K562 (cell line): ENCODE results near the gene DGUOK.

Source experiments
- CREB1 ChIP-seq, 2 experiments: sonication (generic) in 1 of 2; formaldehyde crosslinking in 1 of 2; IDR thresholded peaks; 2 replicates each; pipeline versions ENCODE4 v1.6.1 to v1.8.0; 2012 to 2022; ENCODE audit warnings: inconsistent platforms in 1 of 2, mild to moderate bottlenecking in 1 of 2, missing genetic modification reagents in 1 of 2, moderate library complexity in 1 of 2
- CTCF ChIP-seq, 3 experiments: IDR thresholded peaks in 2 of 3; conservative IDR thresholded peaks in 1 of 3; 2 replicates each; pipeline ENCODE4 v1.5.1; 2011 to 2012; ENCODE audit warnings: low read length in 3 of 3, mild to moderate bottlenecking in 3 of 3, control low read depth in 2 of 3, improper control_type of control experiment in 1 of 3, inconsistent platforms in 1 of 3, low read depth in 1 of 3, mixed read lengths in 1 of 3, moderate library complexity in 1 of 3; ENCODE audit not compliant: insufficient read depth in 2 of 3
- E2F1 ChIP-seq: sonication (generic); formaldehyde crosslinking; IDR thresholded peaks from 2 replicates; pipeline ENCODE4 v1.8.1; 2023; ENCODE audit warnings: mild to moderate bottlenecking, missing genetic modification reagents, moderate library complexity
- HDAC1 ChIP-seq, 2 experiments: fragments of 450-650 bp; IDR thresholded peaks; 2 replicates each; pipeline ENCODE4 v1.6.1; 2016 to 2017; ENCODE audit warnings: inconsistent platforms in 1 of 2, mild to moderate bottlenecking in 1 of 2, moderate library complexity in 1 of 2
- SAP30 ChIP-seq: fragments of 200-600 bp; sonication (generic); IDR thresholded peaks from 2 replicates; pipeline ENCODE4 v1.6.1; 2012; ENCODE audit warnings: borderline replicate concordance, low read depth, mild to moderate bottlenecking, moderate library complexity, low read length, control low read depth, inconsistent platforms; ENCODE audit not compliant: insufficient read depth, poor library complexity, severe bottlenecking
- TAF15 ChIP-seq: fragments of 200-400 bp; formaldehyde crosslinking; IDR thresholded peaks from 2 replicates; pipeline ENCODE4 v1.6.1; 2017; ENCODE audit warnings: mild to moderate bottlenecking, low read depth, low read length, moderate library complexity
- TCFL5 ChIP-seq: fragments of 250-450 bp; sonication (Bioruptor Pico); conservative IDR thresholded peaks from 2 replicates; pipeline ENCODE4 v1.6.1; 2021; ENCODE audit warnings: mild to moderate bottlenecking, moderate library complexity, matching md5 sums
- ZNF282 ChIP-seq: sonication (generic); formaldehyde crosslinking; IDR thresholded peaks from 2 replicates; pipeline ENCODE4 v1.8.1; 2023; ENCODE audit warnings: missing genetic modification reagents
- ZNF77 ChIP-seq: fragments of 250-450 bp; sonication (Bioruptor Pico); IDR thresholded peaks from 2 replicates; pipeline ENCODE4 v1.5.0; 2020

DNA sequence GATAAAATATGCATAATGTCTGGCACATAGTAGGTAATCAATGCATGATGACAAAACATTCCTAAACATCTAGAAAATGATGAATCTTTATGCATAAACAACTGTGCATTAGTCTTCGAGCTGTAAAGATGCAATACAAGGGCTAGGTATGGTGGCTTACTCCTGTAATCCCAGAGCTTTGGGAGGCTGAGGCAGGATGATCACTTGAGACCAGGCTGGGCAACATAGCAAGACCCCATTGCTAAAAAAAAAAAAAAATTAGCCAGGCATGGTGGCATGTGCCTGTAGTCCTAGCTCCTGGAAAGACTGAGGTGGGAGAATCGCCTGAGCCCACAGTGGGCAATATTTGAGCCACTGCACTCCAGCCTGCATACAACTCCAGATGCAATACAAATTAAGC, 63.3 kb downstream of the DGUOK start:
- TF ChIP-seq SAP30 (no peak), ZNF77 (no peak), E2F1 (CRISPR knock-in tag) (no peak), ZNF282 (no peak), CTCF (IDR thresholded peaks at IDR 0.05 in 2 of 3, conservative IDR thresholded peaks at IDR 0.05 in 1 of 3; ENCODE audit: insufficient read depth in 2 of 3, low read depth in 1 of 3, low read length in 3 of 3) (no peak), TAF15 (no peak), TCFL5 (CRISPR knock-in tag) (no peak), CREB1 (IDR thresholded peaks at IDR 0.05) (no peak), CREB1 (CRISPR knock-in tag; IDR thresholded peaks at IDR 0.05) (no peak), HDAC1 (IDR thresholded peaks at IDR 0.05) (no peak)
